Measurements from ENCODE around the gene EPHA1. TPM values are rescaled to one million over a fixed set of nuclear protein-coding genes. Genes with fewer than 3 reads are reported as not detected.

EPHA1 gene
- total RNA-seq, 2 donors from 2014 or later: 9.9 to 14.3 TPM

DNA sequence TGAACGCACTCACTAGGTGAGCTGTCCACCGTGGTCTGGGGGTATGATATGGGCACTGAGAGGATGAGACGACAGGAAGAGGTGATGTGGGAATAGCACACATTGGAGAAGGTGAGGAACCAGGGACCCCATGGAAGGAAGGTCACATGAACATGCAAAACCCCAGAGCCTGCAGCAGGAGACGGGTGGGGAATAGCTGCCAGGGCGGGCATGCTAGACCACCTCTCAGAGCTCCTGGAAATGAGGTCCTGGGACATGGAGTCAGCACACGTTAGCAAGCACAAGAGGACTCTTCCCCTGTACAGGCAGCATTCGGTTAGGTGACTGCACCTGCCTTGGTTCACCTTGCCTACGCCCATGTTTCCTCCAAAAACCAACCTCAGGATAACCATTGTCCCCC, 54.3 kb downstream of the EPHA1 start:
- Histone ChIP-seq H3K27me3 (no peaks in the 10 kb centered on the region), H3K4me3 (no peak overlapping the region), H3K36me3 (replicated peaks in 1 of 2; ENCODE audit: insufficient read depth in 1 of 2, low read depth in 2 of 2) (no peaks in the 10 kb centered on the region), H3K4me1 (no peaks in the 10 kb centered on the region), H3K27ac (no peak overlapping the region), H3K9me3 (no peaks in the 10 kb centered on the region)
- DNase-seq: no peak
- WGBS, 2 donors: 71 to 77% methylated on average over 6 to 8 of the region's 8 CpGs
- intact Hi-C loops (cut with DNase I): no loop called here
- TF ChIP-seq, protein P1, sequence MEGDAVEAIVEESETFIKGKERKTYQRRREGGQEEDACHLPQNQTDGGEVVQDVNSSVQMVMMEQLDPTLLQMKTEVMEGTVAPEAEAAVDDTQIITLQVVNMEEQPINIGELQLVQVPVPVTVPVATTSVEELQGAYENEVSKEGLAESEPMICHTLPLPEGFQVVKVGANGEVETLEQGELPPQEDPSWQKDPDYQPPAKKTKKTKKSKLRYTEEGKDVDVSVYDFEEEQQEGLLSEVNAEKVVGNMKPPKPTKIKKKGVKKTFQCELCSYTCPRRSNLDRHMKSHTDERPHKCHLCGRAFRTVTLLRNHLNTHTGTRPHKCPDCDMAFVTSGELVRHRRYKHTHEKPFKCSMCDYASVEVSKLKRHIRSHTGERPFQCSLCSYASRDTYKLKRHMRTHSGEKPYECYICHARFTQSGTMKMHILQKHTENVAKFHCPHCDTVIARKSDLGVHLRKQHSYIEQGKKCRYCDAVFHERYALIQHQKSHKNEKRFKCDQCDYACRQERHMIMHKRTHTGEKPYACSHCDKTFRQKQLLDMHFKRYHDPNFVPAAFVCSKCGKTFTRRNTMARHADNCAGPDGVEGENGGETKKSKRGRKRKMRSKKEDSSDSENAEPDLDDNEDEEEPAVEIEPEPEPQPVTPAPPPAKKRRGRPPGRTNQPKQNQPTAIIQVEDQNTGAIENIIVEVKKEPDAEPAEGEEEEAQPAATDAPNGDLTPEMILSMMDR (IDR thresholded peaks at IDR 0.05): no peak
- TF ChIP-seq POLR2A (IDR thresholded peaks at IDR 0.05): no peak
- ATAC-seq: no peak

DNA sequence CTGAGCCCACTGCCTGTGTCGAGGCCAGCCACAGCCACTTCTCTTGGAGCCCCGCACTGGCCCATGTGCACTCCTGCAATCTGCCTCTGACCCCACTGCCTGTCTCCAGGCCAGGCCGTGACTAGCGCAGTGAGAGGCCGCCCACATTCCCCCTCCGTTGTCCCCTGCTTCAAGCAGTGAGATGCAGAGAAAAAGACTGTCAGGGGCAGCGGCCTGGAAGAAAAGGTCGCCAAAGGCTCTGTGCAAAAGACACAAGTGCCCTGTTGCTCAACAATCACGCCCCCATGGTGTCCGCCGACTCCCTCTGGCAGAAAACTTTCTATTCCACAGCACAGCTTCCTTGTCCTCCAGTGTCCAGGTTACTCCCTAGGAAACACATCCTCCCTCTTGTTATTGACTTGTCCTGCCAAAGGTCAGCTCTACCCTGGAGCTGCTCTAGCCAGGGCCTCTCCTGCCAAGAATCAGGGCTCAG, 56.1 kb downstream of the EPHA1 start:
- no peak overlapping the region for H3K27ac ChIP-seq
- no peak for ATAC-seq
- intact Hi-C loops (cut with DNase I): no loop called here
- H3K9me3 ChIP-seq: no peaks in the 10 kb centered on the region
- H3K4me3 ChIP-seq: no peak overlapping the region
- 79 to 81% methylated on average over 10 to 11 of the region's 11 CpGs for WGBS, 2 donors
- TF ChIP-seq, protein P1 (IDR thresholded peaks at IDR 0.05): no peak
- TF ChIP-seq POLR2A (IDR thresholded peaks at IDR 0.05): no peak
- no peaks in the 10 kb centered on the region for H3K4me1 ChIP-seq
- H3K27me3 ChIP-seq: no peaks in the 10 kb centered on the region
- H3K36me3 ChIP-seq (replicated peaks in 1 of 2; ENCODE audit: insufficient read depth in 1 of 2, low read depth in 2 of 2): no peaks in the 10 kb centered on the region
- no peak for DNase-seq

DNA sequence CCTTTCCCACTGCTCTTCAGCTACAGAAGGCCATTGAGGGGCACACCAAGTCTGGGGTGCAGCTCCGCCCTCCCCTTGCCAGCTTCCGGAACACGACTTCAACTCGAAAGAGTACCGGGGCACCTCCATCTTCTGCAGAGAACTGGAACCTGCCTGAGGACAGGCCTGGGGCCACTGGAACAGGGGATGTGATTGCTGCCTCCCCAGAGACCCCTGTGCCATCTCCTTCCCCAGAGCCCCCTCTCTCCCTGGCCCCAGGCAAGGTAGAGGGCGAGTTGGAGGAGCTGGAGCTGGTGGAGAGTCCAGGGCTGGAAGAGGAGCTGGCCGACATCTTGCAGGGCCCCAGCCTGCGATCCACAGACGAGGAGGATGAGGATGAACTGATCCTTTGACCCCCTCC, 57.1 kb downstream of the EPHA1 start:
- Histone ChIP-seq H3K36me3 (replicated peaks in 1 of 2; ENCODE audit: insufficient read depth in 1 of 2, low read depth in 2 of 2) (no peaks in the 10 kb centered on the region), H3K9me3 (no peaks in the 10 kb centered on the region), H3K4me1 (no peaks in the 10 kb centered on the region), H3K27me3 (no peaks in the 10 kb centered on the region), H3K4me3 (no peak overlapping the region), H3K27ac (no peak overlapping the region)
- DNase-seq (no peak), ATAC-seq (no peak)
- TF ChIP-seq, protein P1 (IDR thresholded peaks at IDR 0.05): no peak
- no peak for TF ChIP-seq POLR2A (IDR thresholded peaks at IDR 0.05)
- 84 to 89% methylated on average over 8 to 9 of the region's 9 CpGs for WGBS, 2 donors
- intact Hi-C loops (cut with DNase I): no loop called here

DNA sequence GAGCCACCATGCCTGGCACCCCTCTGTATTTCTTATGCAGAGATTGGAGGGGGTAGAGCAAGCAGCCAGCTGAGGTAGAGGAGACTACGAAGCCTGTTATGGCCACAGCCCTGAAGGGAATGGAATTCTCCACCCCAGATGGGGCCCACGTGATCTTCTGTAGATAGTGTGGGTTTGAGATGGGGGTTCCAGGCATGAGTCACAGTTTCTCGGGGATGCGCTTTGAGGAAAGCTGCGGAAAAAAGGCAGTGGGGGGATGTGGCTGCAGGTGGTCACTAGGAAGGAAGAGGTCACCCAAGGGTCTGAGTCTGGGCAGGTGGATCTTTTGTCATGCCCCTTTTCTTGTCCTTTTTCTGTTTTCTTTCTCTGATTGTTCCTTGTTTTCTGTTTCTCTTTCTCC, 57.6 kb downstream of the EPHA1 start:
- H3K9me3 ChIP-seq: no peaks in the 10 kb centered on the region
- 63 to 64% methylated on average over 5 of the region's 5 CpGs for WGBS, 2 donors
- no peaks in the 10 kb centered on the region for H3K27me3 ChIP-seq
- DNase-seq (no peak), ATAC-seq (no peak)
- H3K4me1 ChIP-seq: no peaks in the 10 kb centered on the region
- H3K27ac ChIP-seq: no peak overlapping the region
- TF ChIP-seq, protein P1 (IDR thresholded peaks at IDR 0.05): no peak
- TF ChIP-seq POLR2A (IDR thresholded peaks at IDR 0.05): no peak
- H3K4me3 ChIP-seq: no peak overlapping the region
- intact Hi-C loops (cut with DNase I): no loop called here
- H3K36me3 ChIP-seq (replicated peaks in 1 of 2; ENCODE audit: insufficient read depth in 1 of 2, low read depth in 2 of 2): no peaks in the 10 kb centered on the region

DNA sequence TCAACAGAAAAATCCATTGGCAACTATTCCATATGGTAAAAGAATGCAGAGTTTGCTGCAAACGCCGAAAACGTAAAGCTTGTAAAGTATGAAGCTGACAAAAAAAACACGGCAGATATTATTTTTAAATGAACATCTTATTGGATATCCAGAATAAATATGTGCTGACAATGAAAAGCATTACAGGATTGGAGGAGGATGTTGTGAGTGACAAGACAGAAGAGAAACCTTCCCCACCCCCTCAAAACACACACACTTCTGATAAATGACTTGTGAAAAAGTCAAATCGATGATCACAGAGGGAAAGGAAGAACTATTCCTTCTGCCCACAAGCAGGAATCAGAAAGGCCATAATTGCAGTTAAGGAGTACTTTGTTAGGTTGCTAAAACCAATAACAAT, 60.7 kb downstream of the EPHA1 start:
- ATAC-seq: no peak
- H3K9me3 ChIP-seq: no peaks in the 10 kb centered on the region
- whole genome bisulfite sequencing, 2 donors: 60 to 73% methylated on average over 5 of the region's 5 CpGs

More for the DNA sequence above, 60.7 kb downstream of the EPHA1 start:
- H3K4me1 ChIP-seq: no peaks in the 10 kb centered on the region
- no peaks in the 10 kb centered on the region for H3K36me3 ChIP-seq (replicated peaks in 1 of 2; ENCODE audit: insufficient read depth in 1 of 2, low read depth in 2 of 2)
- no peak for DNase-seq
- H3K4me3 ChIP-seq: no peak overlapping the region
- no peaks in the 10 kb centered on the region for H3K27me3 ChIP-seq
- no peak for TF ChIP-seq POLR2A (IDR thresholded peaks at IDR 0.05)
- TF ChIP-seq, protein P1 (IDR thresholded peaks at IDR 0.05): no peak
- intact Hi-C loops (cut with DNase I): no loop called here
- no peak overlapping the region for H3K27ac ChIP-seq

Data from body of pancreas (tissue), 4 donors.